NCI-H524 treated with DMSO at 0.1 percent for 48 hours (cell line): Measurements from ENCODE around the gene CNTN5.
"Not testable (repeated sequence)": the region's sequence is repeated elsewhere in the genome, so short reads cannot be mapped to it uniquely, and the experiment has no call there.

Experiments
- DNase-seq: peaks from one replicate; lab custom pipeline; 2025; lab: John Stamatoyannopoulos, UW

CNTN5 gene

GRCh38 chr11:99759787-99760186 is 739.0 kb downstream of the CNTN5 start:
- no peak for DNase-seq

GRCh38 chr11:99766811-99767210 is 746.1 kb downstream of the CNTN5 start:
- no peak for DNase-seq

GRCh38 chr11:99773646-99774045 is 752.9 kb downstream of the CNTN5 start:
- DNase-seq, result no peak

- no peak for DNase-seq
These were observed 760.3 kb downstream of the CNTN5 start for GRCh38 chr11:99781074-99781473.

- DNase-seq, result no peak
These were observed 770.6 kb downstream of the CNTN5 start for GRCh38 chr11:99791354-99791753.

GRCh38 chr11:99795999-99796398 is 775.2 kb downstream of the CNTN5 start:
- DNase-seq, result no peak

- DNase-seq, result no peak
These were observed 782.8 kb downstream of the CNTN5 start for GRCh38 chr11:99803501-99803900.

- DNase-seq, result no peak
These were observed 791.8 kb downstream of the CNTN5 start for GRCh38 chr11:99812516-99812915.

GRCh38 chr11:99814021-99814420 is 793.3 kb downstream of the CNTN5 start:
- DNase-seq, result no peak

- no peak for DNase-seq
These were observed 794.0 kb downstream of the CNTN5 start for GRCh38 chr11:99814738-99815137.

- DNase-seq, result no peak
These were observed 798.2 kb downstream of the CNTN5 start for GRCh38 chr11:99818991-99819390.

- no peak for DNase-seq
These were observed 802.3 kb downstream of the CNTN5 start for GRCh38 chr11:99822846-99823565.

- DNase-seq, result not testable (repeated sequence)
These were observed 816.0 kb downstream of the CNTN5 start for GRCh38 chr11:99836739-99837138.

GRCh38 chr11:99841885-99842284 is 821.1 kb downstream of the CNTN5 start:
- DNase-seq, result no peak

GRCh38 chr11:99865951-99866350 is 845.2 kb downstream of the CNTN5 start:
- DNase-seq, result no peak

GRCh38 chr11:99881610-99882009 is 860.9 kb downstream of the CNTN5 start:
- no peak for DNase-seq

GRCh38 chr11:99884750-99885149 is 864.0 kb downstream of the CNTN5 start:
- DNase-seq, result no peak

GRCh38 chr11:99887481-99887880 is 866.7 kb downstream of the CNTN5 start:
- no peak for DNase-seq

GRCh38 chr11:99893811-99894210 is 873.1 kb downstream of the CNTN5 start:
- DNase-seq, result no peak

- no peak for DNase-seq
These were observed 880.4 kb downstream of the CNTN5 start for GRCh38 chr11:99901175-99901574.

GRCh38 chr11:99911116-99911515 is 890.4 kb downstream of the CNTN5 start:
- DNase-seq, result no peak

GRCh38 chr11:99916078-99916477 is 895.3 kb downstream of the CNTN5 start:
- no peak for DNase-seq

GRCh38 chr11:99918761-99919160 is 898.0 kb downstream of the CNTN5 start:
- DNase-seq, result no peak

GRCh38 chr11:99920956-99921355 is 900.2 kb downstream of the CNTN5 start:
- no peak for DNase-seq
